CD14-positive monocyte (primary cell): Measurements from ENCODE around the gene S100A10. TPM values are rescaled to one million over a fixed set of nuclear protein-coding genes. Genes with fewer than 3 reads are reported as not detected.
A peak's percentile ranks its signal among the peaks of the same experiment; 100 is the strongest.

Source experiments
- DNase-seq, 3 donors: peaks; one replicate each; pipeline ENCODE4 v3.0.0-alpha.2; 2011 to 2022
- H2AFZ ChIP-seq: 2 replicates; pipeline ENCODE4 v1.6.0; 2012; ENCODE audit warnings: mild to moderate bottlenecking, low read depth, low read length, inconsistent platforms; ENCODE audit not compliant: insufficient read depth, poor library complexity, severe bottlenecking
- H3K27ac ChIP-seq, 2 donors: 1 replicate in 1 of 2; 2 replicates in 1 of 2; pipeline ENCODE4 v1.5.1; 2012 to 2013; ENCODE audit warnings: low read length in 2 of 2, control low read depth in 1 of 2, inconsistent platforms in 1 of 2, low read depth in 1 of 2, mild to moderate bottlenecking in 1 of 2
- H3K27me3 ChIP-seq, 2 donors: one replicate each; pipeline versions ENCODE4 v1.6.0 to v1.6.1; 2011 to 2013; ENCODE audit warnings: low read length in 2 of 2; ENCODE audit not compliant: control insufficient read depth in 2 of 2, insufficient read depth in 2 of 2
- H3K36me3 ChIP-seq, 2 donors: replicated peaks in 1 of 2; 1 replicate in 1 of 2; 2 replicates in 1 of 2; pipeline versions ENCODE4 v1.5.1 to v1.6.1; 2012 to 2013; ENCODE audit warnings: low read length in 2 of 2, control low read depth in 1 of 2, inconsistent platforms in 1 of 2, mild to moderate bottlenecking in 1 of 2; ENCODE audit not compliant: insufficient read depth in 2 of 2, control insufficient read depth in 1 of 2
- H3K4me1 ChIP-seq, 2 donors: 1 replicate in 1 of 2; 2 replicates in 1 of 2; pipeline versions ENCODE4 v1.5.1 to v1.6.1; 2012 to 2013; ENCODE audit warnings: low read length in 2 of 2, control low read depth in 1 of 2, inconsistent platforms in 1 of 2, mild to moderate bottlenecking in 1 of 2, moderate library complexity in 1 of 2; ENCODE audit not compliant: insufficient read depth in 2 of 2, control insufficient read depth in 1 of 2
- H3K4me2 ChIP-seq: replicated peaks from 2 replicates; pipeline ENCODE3; 2012; ENCODE audit warnings: low read length, moderate library complexity, mild to moderate bottlenecking; ENCODE audit not compliant: poor library complexity, severe bottlenecking; ENCODE audit errors: extremely low read depth
- H3K4me3 ChIP-seq, 3 experiments: fragments of 200-600 bp in 1 of 3; sonication (generic) in 1 of 3; replicated peaks in 1 of 3; 1 replicate in 2 of 3; 2 replicates in 1 of 3; pipeline ENCODE4 v1.5.1; 2011 to 2013; ENCODE audit warnings: low read length in 3 of 3, mild to moderate bottlenecking in 3 of 3, control low read depth in 2 of 3, low read depth in 2 of 3, inconsistent platforms in 1 of 3, moderate library complexity in 1 of 3
- H3K79me2 ChIP-seq: 2 replicates; pipeline ENCODE4 v1.6.0; 2012; ENCODE audit warnings: mild to moderate bottlenecking, control low read depth, inconsistent platforms, low read length, moderate library complexity; ENCODE audit not compliant: insufficient read depth
- H3K9ac ChIP-seq: 2 replicates; pipeline ENCODE4 v1.6.0; 2017; ENCODE audit warnings: low read length, mild to moderate bottlenecking; ENCODE audit not compliant: insufficient read depth, poor library complexity, severe bottlenecking
- H3K9me3 ChIP-seq, 2 donors: replicated peaks in 1 of 2; 1 replicate in 1 of 2; 2 replicates in 1 of 2; pipeline versions ENCODE4 v1.5.1 to v1.6.1; 2012 to 2013; ENCODE audit warnings: low read length in 2 of 2, control low read depth in 1 of 2; ENCODE audit not compliant: control insufficient read depth in 1 of 2, insufficient read depth in 1 of 2
- H4K20me1 ChIP-seq: 2 replicates; pipeline ENCODE4 v1.6.0; 2012; ENCODE audit warnings: mild to moderate bottlenecking, low read length, control low read depth, moderate library complexity; ENCODE audit not compliant: insufficient read depth
- H3K27ac Mint-ChIP-seq, 7 donors: one replicate each; pipeline ENCODE4 v1.8.0; 2020; ENCODE audit warnings: mild to moderate bottlenecking in 7 of 7, mixed read lengths in 7 of 7, moderate library complexity in 6 of 7, inconsistent platforms in 2 of 7
- H3K27me3 Mint-ChIP-seq, 3 donors: one replicate each; pipeline ENCODE4 v1.8.0; 2021 to 2022; ENCODE audit warnings: low read depth in 3 of 3, mild to moderate bottlenecking in 3 of 3, mixed read lengths in 3 of 3, moderate library complexity in 3 of 3, inconsistent platforms in 1 of 3
- H3K36me3 Mint-ChIP-seq, 2 donors: one replicate each; pipeline ENCODE4 v1.8.0; 2020; ENCODE audit warnings: mixed read lengths in 2 of 2, inconsistent platforms in 1 of 2, mild to moderate bottlenecking in 1 of 2
- H3K4me1 Mint-ChIP-seq: one replicate; pipeline ENCODE4 v1.8.0; 2020; ENCODE audit warnings: mild to moderate bottlenecking, mixed read lengths
- H3K4me3 Mint-ChIP-seq, 2 donors: one replicate each; pipeline ENCODE4 v1.8.0; 2020; ENCODE audit warnings: mild to moderate bottlenecking in 2 of 2, mixed read lengths in 2 of 2, moderate library complexity in 1 of 2
- H3K9me3 Mint-ChIP-seq, 7 donors: one replicate each; pipeline ENCODE4 v1.8.0; 2020 to 2022; ENCODE audit warnings: mixed read lengths in 7 of 7, mild to moderate bottlenecking in 6 of 7, moderate library complexity in 6 of 7, inconsistent platforms in 2 of 7
- CTCF ChIP-seq: fragments of 200-600 bp; IDR thresholded peaks from one replicate; pipeline ENCODE4 v1.8.0; 2022; ENCODE audit warnings: antibody characterized with exemption, mild to moderate bottlenecking
- WGBS: methylation state at CpG from one replicate; pipeline ENCODE4 v1.1.5; 2013; ENCODE audit warnings: missing lambda C conversion rate; ENCODE audit not compliant: insufficient coverage; 5-methylcytosine and 5-hydroxymethylcytosine counted together
- intact Hi-C, 2 donors: fragments of 100-400 bp; cut with micrococcal nuclease; formaldehyde crosslinking; loops; one replicate each; pipeline versions ENCODE4 v1.15.0 to v1.15.1; 2023
- polyA plus RNA-seq, 3 donors: library from polyadenylated mRNA; depleted of rRNA in 1 of 3; unstranded in 2 of 3; stranded (reverse) in 1 of 3; fragments of 300-500 nt in 2 of 3; fragments of >200 nt in 1 of 3; fragmentation: Illumina TruSeq in 2 of 3; gene quantifications; 1 replicate in 2 of 3; 2 replicates in 1 of 3; pipeline ENCODE4 v1.2.3, GENCODE V29; 2012 to 2021

The S100A10 gene
- polyA plus RNA-seq, 3 donors: 422 to 2,138 (median 2,129) TPM

- H3K4me3 Mint-ChIP-seq: peak overlapping the region in 1 of 2 donors; percentile 4
- H3K27ac ChIP-seq: no peak overlapping the region
- no peak for TF ChIP-seq CTCF
- no peaks in the 10 kb centered on the region for H3K79me2 ChIP-seq
- H3K4me1 ChIP-seq: peaks cover 21 to 22% of the 10 kb centered on the region in 2 donors
- DNase-seq: no peak
- H3K4me2 ChIP-seq: no peak overlapping the region
- H3K27ac Mint-ChIP-seq: peak overlapping the region in 1 of 7 donors; percentile 26
- H2AFZ ChIP-seq: no peak overlapping the region
- intact Hi-C loops: loop anchor here in 1 of 2 donors (5.0 kb wide), 1 partner anchor 37 kb away; no protein-coding TSS in a partner anchor
- 85% methylated on average over 3 of the region's 4 CpGs for WGBS
- H3K36me3 ChIP-seq: no peaks in the 10 kb centered on the region
- H3K9me3 ChIP-seq: no peaks in the 10 kb centered on the region
- H3K27me3 ChIP-seq: peaks cover 3% of the 10 kb centered on the region in 2 donors
- H3K4me3 ChIP-seq: no peak overlapping the region
- H4K20me1 ChIP-seq: no peaks in the 10 kb centered on the region
- H3K27me3 Mint-ChIP-seq: peaks cover 12 to 14% (median 13%) of the 10 kb centered on the region in 3 donors
- H3K9me3 Mint-ChIP-seq: peaks cover 0 to 3% (median 0%) of the 10 kb centered on the region in 7 donors
- H3K4me1 Mint-ChIP-seq: peaks cover 23% of the 10 kb centered on the region
- no peak overlapping the region for H3K9ac ChIP-seq
- H3K36me3 Mint-ChIP-seq: peaks cover 0 to 4% of the 10 kb centered on the region in 2 donors
Observed at GRCh38 chr1:152003846-152004442, 10.3 kb upstream of the S100A10 start.

- H4K20me1 ChIP-seq: no peaks in the 10 kb centered on the region
- H3K36me3 ChIP-seq: no peaks in the 10 kb centered on the region
- Mint-ChIP-seq H3K27me3 (peaks cover 6 to 15% (median 13%) of the 10 kb centered on the region in 3 donors), H3K4me3 (peak overlapping the region in 1 of 2 donors; percentile 4), H3K27ac (peak overlapping the region in 1 of 7 donors; percentile 47), H3K9me3 (peaks cover 0 to 3% (median 0%) of the 10 kb centered on the region in 7 donors), H3K4me1 (peaks cover 23% of the 10 kb centered on the region), H3K36me3 (peaks cover 0 to 4% of the 10 kb centered on the region in 2 donors)
- intact Hi-C loops: loop anchor here in 1 of 2 donors (5.0 kb wide), 1 partner anchor 36 kb away; no protein-coding TSS in a partner anchor
- no peaks in the 10 kb centered on the region for H3K9me3 ChIP-seq
- H3K4me1 ChIP-seq: peaks cover 21 to 22% of the 10 kb centered on the region in 2 donors
- no peak for DNase-seq
- no peak overlapping the region for H3K4me2 ChIP-seq
- H3K27me3 ChIP-seq: peaks cover 0 to 3% of the 10 kb centered on the region in 2 donors
- no peak overlapping the region for H3K9ac ChIP-seq
- TF ChIP-seq CTCF: no peak
- 74% methylated on average over 2 of the region's 3 CpGs for WGBS
- no peak overlapping the region for H2AFZ ChIP-seq
- H3K27ac ChIP-seq: no peak overlapping the region
- H3K4me3 ChIP-seq: no peak overlapping the region
- H3K79me2 ChIP-seq: no peaks in the 10 kb centered on the region
Observed at GRCh38 chr1:152002960-152003359, 9.3 kb upstream of the S100A10 start.
